ENCODE data around the gene PFKFB3. TPM values are rescaled to one million over a fixed set of nuclear protein-coding genes. Genes with fewer than 3 reads are reported as not detected.

PFKFB3 gene
- 7.2 and 33.7 TPM in 2 replicates for total RNA-seq

DNA sequence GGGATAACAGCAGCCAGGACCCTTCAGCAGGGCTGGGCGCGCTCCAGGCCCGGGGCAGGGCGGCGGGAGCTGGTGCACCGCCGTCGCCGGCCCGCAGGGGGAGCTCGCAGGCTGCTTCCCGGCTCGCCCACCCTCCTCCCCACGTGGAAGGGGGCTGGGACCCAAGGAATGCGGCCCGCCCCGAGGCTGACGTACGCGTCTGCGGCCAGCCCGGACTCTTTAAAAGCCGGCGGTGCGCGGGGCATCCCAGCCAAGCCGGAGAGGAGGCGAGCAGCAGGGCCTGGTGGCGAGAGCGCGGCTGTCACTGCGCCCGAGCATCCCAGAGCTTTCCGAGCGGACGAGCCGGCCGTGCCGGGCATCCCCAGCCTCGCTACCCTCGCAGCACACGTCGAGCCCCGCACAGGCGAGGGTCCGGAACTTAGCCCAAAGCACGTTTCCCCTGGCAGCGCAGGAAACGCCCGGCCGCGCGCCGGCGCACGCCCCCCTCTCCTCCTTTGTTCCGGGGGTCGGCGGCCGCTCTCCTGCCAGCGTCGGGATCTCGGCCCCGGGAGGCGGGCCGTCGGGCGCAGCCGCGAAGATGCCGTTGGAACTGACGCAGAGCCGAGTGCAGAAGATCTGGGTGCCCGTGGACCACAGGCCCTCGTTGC, at the start of gene PFKFB3:
TSS of gene PFKFB3 (plus strand) at position 249 of the 647 bp plus-strand sequence. CDS start at position 578, 329 bp downstream.

Other genes with a start within 250 kb of the PFKFB3 start
- 0.68 and 3.6 TPM in 2 replicates for gene IL15RA, start 225.4 kb upstream of the PFKFB3 start, total RNA-seq
- gene IL2RA, start 140.6 kb upstream of the PFKFB3 start, total RNA-seq: not detected in 2 replicates
- 59.8 and 76.1 TPM in 2 replicates for gene RBM17, start 113.9 kb upstream of the PFKFB3 start, total RNA-seq